NCI-H128 (cell line): Measurements from ENCODE around the gene TTC16.

Experiments used
- DNase-seq: peaks from one replicate; lab custom pipeline; 2025; ENCODE audit not compliant: unreplicated experiment; lab: John Stamatoyannopoulos, UW

TTC16 gene

DNA sequence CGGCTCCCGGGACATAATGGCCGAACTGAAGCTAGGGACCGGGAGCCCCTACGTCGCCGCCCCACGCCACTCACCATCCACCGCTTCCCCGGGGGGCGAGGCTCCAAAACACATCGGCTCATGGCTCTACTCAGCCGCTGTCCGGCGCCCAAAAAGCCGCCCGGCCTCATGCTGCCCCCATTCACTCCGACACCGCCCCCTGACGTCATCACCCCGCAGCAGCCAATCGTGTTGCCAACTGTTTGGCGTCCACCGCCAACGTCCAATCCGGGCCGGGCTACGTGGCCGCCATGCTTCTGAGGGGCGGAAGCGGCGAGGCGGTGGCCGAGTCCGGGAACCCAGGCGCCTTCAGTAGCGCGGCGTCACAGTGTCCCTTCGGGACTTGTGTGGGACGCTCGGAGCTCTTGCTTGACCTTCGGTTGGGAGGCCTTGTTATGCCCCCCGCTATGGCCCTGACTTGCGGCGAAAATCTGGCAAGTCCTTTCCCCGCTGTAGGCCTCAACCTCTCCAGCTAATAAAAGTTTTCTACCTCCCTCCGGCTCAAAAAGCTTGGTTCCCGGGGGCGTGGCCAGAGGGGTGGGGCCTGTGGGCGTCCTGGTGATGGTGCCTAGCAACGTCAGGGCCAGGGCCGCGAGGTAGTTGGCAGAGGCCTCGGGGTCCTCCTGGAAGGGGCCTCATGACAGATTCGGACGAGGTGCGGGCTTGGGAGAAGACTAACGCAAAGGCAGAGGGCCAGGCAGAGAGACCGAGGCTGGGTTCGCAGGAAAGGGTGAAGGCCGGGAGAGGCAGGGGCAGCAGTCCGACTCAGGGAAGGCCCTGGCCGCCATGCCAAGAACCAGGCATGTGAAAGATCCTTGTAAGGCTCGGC lies at the start of gene TTC16, which contains the start of gene PTRH1:
TTC16 (plus strand) TSS at position 610 of the 868 bp plus-strand sequence; CDS start at position 677, 67 bp downstream.
PTRH1 (minus strand) TSS at position 194 of the 868 bp plus-strand sequence; CDS start at position 170, 24 bp downstream.
- peak; percentile 88 for DNase-seq

DNA sequence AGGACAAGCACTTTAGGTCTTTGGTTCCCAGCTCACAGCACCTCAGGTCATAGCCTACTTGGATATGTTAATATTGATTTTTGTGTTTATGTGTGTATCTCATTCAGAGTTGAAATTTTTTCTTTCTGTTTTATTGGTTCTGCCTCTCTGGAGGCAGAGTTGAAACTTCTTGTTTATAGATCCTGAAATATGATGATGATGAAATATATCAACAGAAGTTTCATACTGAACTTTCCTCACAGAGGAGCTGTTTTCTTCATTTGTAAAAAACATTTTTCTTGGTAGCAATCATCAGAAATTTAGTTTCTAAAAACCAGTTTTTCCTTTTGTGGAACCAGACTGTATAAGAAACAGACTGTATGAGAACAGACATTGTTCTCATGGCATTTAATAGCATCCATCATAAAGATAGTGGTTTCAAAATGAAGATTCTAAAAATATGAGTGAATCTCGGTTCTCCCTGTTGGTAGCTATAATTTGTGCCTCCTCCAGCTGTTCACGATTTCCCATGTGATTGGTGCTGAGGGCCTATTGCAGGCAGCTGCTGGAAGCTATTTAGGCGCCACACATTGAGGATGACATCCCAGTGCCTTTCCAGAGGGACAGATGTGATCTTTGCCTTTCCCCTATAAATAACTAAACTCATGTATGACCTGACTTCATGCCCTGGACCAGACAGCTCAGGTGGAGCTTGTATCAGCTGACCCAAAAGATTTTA lies 48.6 kb upstream of the TTC16 start:
- no peak for DNase-seq

DNA sequence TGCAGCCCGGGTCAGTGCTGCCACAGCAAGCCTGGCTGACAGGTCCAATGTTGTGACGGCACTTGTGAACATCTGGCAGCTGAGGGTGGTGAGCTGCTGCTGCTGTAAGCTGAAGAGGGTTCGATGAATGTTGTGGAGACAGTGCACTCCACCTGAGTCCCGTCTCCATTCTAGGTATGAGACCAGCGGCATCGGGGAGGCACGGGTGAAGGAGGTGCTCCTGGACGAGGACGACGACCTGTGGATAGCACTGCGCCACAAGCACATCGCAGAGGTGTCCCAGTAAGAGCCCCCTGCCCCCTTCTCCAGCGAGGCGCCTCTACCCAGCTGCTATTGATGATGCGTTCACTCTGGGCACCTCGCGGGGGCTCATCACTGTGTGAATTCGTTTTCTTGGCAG lies 48.0 kb upstream of the TTC16 start:
- no peak for DNase-seq

DNA sequence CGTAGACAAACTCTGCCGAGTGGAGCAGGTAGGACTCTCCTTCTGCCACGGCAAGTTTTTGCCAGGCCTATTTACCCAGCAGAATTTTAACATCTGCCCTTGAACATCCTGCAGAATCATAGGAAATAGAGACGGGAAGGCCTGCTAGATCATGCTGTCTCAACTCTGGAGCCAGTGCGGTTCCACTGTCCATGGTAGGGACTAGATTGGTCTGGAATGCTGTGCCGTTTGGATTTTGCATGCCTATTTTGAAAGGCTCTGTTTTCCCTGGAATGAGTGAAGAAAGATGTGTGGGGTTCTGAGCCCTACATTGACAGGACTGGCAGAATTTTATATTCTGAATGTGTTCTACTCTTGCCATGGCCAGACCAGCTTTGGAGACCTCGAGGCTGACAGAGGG lies 42.6 kb upstream of the TTC16 start:
- DNase-seq, result no peak

GRCh38 chr9:127676638-127677037 lies 39.2 kb upstream of the TTC16 start:
- no peak for DNase-seq

- no peak for DNase-seq
Measured at GRCh38 chr9:127679506-127679905, 36.4 kb upstream of the TTC16 start.

- no peak for DNase-seq
Measured at GRCh38 chr9:127680226-127680625, 35.7 kb upstream of the TTC16 start.

DNA sequence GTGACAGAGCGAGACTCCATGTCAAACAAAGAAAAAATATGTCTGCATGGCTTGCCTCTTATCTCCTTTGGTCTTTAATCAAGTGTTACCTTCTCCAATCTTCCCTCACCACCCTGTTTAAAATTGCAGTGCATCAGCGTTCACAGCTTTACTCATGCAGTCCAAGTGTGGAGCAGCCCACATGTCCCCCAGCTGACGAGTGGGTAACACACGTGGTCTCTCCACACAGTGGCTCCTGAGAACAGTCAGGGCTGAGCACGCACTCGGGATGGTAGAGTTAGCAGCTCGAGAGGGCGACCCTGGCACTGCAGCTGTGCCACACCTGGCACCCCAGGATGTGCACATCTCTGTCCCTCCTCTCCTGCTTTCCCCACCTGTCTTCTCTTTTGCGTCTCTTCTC lies 35.0 kb upstream of the TTC16 start:
- DNase-seq, result no peak

- DNase-seq, result no peak
Measured at GRCh38 chr9:127682351-127683136, 33.3 kb upstream of the TTC16 start.

DNA sequence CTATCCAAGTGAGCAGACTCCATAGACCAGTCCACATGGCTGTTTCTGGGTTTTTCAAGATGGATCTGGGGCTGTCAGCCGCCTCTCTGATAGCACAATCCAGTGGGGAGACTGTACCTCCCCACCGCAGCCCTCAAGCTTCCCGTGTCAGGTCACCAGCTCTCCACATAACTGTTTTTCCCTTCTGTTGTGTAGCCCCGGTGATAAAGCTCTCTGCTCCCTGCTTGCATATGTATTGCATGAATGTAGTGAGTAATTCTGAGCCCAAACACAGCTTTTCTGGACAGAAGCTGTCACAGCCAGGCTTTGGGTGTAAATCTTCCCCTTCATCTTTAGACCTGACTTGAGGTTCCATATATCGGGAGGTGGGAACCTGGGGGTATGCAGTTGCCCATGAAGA lies 32.2 kb upstream of the TTC16 start:
- DNase-seq, result no peak

GRCh38 chr9:127684576-127684975 lies 31.3 kb upstream of the TTC16 start:
- DNase-seq, result no peak

GRCh38 chr9:127686461-127687393 lies 29.2 kb upstream of the TTC16 start:
- DNase-seq, result no peak

DNA sequence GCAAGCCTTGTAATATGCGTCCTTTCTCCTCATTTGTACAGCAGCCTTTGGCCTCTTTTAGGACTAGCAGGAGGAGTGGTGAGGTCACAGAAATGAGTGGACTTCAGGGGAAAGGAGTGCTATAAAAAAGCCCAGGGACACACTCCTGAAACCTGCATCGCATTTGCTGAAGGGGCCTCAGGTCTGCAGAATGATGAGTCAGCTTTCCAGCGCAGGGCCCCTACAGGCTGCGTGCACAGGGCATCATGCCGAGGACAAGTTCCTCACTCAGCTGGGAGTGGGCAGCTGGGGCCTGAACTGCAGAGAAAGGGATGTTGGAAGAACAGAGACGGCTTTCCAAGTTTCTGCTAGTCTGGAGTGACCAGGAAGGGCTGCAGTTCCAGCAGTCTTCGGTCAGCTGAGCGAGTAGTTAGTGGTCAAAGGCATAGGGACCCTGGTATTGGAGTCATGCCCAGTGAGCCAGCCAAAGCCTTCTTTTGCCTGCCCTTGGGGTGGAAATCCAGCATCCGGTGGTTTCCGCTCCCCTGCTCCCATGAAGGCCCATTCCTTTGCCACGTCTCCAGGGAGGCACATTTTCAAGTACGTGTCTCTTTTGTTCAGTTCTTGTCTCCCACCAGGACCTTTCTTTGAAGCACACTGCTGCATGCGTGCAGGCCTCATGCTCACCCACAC lies 26.4 kb upstream of the TTC16 start:
- DNase-seq, result no peak

DNA sequence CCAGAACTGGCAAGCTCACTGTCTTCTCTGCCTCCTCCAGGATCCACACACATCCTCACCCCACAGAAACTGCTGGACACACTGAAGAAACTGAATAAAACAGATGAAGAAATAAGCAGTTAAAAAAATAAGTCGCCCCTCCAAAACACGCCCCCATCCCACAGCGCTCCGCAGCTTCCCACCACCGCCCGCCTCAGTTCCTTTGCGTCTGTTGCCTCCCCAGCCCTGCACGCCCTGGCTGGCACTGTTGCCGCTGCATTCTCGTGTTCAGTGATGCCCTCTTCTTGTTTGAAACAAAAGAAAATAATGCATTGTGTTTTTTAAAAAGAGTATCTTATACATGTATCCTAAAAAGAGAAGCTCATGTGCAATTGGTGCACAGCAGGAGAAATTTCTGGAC lies 25.1 kb upstream of the TTC16 start:
- no peak for DNase-seq

DNA sequence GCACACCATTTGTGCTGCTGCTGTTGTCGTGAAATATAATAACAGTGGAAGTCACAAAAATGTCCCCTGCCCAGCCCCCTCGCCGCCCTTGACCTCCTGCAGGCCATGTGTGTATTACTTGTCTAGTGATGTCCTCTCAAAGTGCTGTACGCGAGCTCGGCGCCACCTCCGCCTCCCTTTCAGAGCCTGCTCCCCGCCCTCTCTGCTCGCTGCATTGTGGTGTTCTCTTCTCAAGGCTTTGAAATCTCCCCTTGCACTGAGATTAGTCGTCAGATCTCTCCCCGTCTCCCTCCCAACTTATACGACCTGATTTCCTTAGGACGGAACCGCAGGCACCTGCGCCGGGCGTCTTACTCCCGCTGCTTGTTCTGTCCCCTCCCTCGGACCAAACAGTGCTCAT lies 23.8 kb upstream of the TTC16 start:
- no peak for DNase-seq

- no peak for DNase-seq
Measured at GRCh38 chr9:127693143-127693542, 22.7 kb upstream of the TTC16 start.

DNA sequence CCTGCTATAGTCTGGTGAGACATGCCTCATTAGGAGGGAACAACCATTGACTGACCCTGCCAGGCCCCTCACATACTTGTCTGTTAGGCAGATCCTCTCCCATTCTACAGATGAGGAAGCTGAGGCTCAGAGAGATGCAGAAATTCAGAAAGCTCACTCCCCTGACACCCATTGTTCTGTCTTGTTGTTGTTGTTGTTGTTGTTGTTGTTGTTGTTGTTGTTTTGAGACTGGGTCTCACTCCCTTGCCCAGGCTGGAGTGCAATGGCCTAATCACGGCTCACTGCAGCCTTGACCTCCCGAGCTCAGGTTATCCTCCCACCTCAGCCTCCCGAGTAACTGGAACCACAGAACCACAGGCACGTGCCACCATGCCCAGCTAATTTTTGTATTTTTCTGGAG lies 22.2 kb upstream of the TTC16 start:
- no peak for DNase-seq

GRCh38 chr9:127694890-127695720 lies 20.8 kb upstream of the TTC16 start:
- no peak for DNase-seq

DNA sequence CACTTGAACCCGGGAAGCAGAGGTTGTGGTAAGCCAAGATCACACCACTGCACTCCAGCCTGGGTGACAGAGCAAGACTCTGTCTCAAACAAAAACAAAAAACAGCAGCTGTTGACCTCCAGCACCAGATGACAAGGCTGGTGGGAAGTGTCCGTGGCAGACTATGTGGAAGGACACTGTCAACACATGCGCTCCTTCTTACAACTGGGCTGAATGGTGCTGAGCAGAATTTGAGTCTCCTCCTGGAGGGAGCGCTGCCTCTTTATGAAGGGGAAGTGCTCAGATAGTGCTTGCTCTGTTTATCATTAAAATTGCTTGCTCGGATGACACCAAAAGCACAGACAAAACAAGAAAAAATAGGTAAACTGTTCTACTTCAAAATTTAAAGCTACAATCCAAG lies 18.3 kb upstream of the TTC16 start:
- DNase-seq, result no peak
